Mesodermal cell (in vitro differentiated cells): Measurements from ENCODE around the gene HDAC5.
"Not testable (repeated sequence)": the region's sequence is repeated elsewhere in the genome, so short reads cannot be mapped to it uniquely, and the experiment has no call there.

Experiments used
- H3K27ac ChIP-seq: 2 replicates; pipeline ENCODE4 v1.7.0; 2013; ENCODE audit warnings: mild to moderate bottlenecking, low read depth, low read length, moderate library complexity; ENCODE audit not compliant: severe bottlenecking
- H3K36me3 ChIP-seq: 2 replicates; pipeline ENCODE4 v1.7.1; 2013; ENCODE audit warnings: mild to moderate bottlenecking, low read length, moderate library complexity; ENCODE audit not compliant: control insufficient read depth, insufficient read depth
- H3K4me1 ChIP-seq: one replicate; pipeline ENCODE4 v1.7.1; 2013; ENCODE audit warnings: mild to moderate bottlenecking, low read length; ENCODE audit not compliant: insufficient read depth, control insufficient read depth, poor library complexity, severe bottlenecking
- H3K4me3 ChIP-seq: 2 replicates; pipeline ENCODE4 v1.7.0; 2013; ENCODE audit warnings: low read length, control low read depth, mild to moderate bottlenecking; ENCODE audit not compliant: insufficient read depth, poor library complexity, severe bottlenecking; ENCODE audit errors: extremely low read depth
- H3K9me3 ChIP-seq: 2 replicates; pipeline ENCODE4 v1.7.1; 2013; ENCODE audit warnings: mild to moderate bottlenecking, low read length, moderate library complexity; ENCODE audit not compliant: control insufficient read depth
- WGBS, 2 experiments: methylation state at CpG; one replicate each; pipeline ENCODE4 v1.1.5; 2013; ENCODE audit warnings: missing lambda C conversion rate in 2 of 2; ENCODE audit not compliant: insufficient coverage in 2 of 2; 5-methylcytosine and 5-hydroxymethylcytosine counted together

Gene HDAC5

DNA sequence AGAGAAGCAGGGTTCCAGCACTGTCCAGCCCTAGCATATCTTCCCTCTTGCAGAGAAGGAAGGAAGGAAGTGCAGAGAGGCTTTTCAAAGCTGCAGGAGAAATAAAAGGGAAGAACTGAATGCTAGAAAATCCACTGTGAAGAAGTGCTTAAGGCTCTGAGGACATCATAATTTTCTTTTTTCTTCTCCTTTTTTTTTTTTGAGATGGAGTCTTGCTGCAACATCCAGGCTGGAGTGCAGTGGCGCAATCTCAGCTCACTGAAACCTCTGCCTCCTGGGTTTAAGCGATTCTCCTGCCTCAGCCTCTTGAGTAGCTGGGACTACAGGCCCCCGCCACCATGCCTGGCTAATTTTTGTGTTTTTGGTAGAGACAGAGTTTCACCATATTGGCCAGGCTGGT is 25.6 kb upstream of the HDAC5 start:
- Histone ChIP-seq H3K36me3 (peaks cover 79% of the 10 kb centered on the region), H3K4me1 (peaks cover 13% of the 10 kb centered on the region)
- WGBS, 2 experiments = 100% methylated on average over 2 of the region's 3 CpGs; no CpG with 5 or more reads in 1 of the 2 experiments
- not testable (repeated sequence) for H3K9me3 ChIP-seq, H3K4me3 ChIP-seq, H3K27ac ChIP-seq

DNA sequence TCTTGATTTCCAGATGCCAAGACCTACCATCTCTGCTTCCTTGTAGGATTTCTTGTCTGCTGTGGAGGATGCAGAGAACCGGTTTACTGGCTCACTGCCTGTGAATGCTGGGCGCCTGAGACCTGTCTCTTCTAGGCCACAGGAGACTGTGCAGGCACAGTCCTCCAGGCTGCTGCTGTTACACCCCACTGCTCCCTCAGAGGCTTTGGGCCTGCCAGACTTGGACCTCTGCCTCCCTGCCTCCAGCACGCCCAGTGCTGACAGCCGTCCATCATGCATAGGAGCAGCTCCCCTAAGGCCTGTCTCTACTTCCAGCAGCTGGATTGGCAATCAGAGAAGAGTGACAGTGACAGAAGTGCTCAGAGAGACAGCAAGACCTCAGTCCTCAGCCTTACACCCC is 24.4 kb upstream of the HDAC5 start:
- WGBS, 2 experiments = 95 to 100% methylated on average over 3 of the region's 4 CpGs
- Histone ChIP-seq H3K27ac (no peak overlapping the region), H3K4me3 (no peak overlapping the region), H3K36me3 (peaks cover 71% of the 10 kb centered on the region), H3K9me3 (no peaks in the 10 kb centered on the region), H3K4me1 (peaks cover 13% of the 10 kb centered on the region)

DNA sequence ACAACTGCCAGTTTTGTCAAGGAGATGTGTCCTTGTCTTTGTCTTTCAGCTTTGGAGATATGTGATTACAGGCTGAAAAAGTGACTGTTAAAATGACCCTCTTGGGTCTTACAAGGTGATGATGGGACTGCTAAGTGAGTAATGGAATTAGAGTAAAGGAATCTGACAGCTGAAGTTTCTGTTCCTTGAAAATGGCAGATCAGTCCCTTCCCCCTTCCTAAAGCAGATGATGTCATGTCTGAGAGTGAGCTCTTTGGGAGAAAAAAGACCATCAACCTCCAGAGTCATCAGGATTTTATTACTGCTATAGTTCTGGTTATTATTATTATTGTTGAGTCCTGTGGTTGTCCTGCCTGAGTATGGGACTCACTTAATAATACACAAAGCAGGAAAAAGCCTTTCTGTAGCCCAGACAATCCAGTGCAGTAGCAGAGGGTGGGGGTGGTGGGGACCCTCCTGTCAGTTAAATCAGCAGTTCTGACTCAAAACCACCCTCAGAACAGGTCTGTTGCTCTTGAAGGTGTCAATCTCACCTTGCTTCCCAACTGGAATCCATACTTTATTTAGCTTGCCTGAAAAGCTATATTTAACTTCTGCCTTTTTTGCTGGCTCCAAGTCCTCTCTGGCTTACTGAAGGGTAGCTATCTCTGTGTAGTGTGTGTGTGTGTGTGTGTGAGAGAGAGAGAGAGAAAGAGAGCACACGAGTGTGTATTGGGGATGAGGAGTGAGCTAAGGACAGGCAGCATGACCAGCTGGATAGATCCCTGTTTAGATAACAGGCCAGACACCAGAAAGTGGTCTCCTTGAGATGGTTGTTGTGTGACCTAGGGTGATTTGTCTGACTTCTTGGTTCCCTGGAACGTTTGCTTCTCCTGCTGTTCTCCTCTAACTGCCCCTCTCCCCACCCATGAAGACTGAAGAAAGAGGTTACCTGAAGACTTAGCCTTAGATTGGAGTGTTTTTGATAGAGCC is 23.2 kb upstream of the HDAC5 start:
- WGBS, 2 experiments = 56 to 83% methylated on average over 1 of the region's 2 CpGs
- Histone ChIP-seq H3K27ac (no peak overlapping the region), H3K4me1 (peaks cover 13% of the 10 kb centered on the region), H3K9me3 (no peaks in the 10 kb centered on the region), H3K4me3 (no peak overlapping the region), H3K36me3 (peaks cover 65% of the 10 kb centered on the region)

DNA sequence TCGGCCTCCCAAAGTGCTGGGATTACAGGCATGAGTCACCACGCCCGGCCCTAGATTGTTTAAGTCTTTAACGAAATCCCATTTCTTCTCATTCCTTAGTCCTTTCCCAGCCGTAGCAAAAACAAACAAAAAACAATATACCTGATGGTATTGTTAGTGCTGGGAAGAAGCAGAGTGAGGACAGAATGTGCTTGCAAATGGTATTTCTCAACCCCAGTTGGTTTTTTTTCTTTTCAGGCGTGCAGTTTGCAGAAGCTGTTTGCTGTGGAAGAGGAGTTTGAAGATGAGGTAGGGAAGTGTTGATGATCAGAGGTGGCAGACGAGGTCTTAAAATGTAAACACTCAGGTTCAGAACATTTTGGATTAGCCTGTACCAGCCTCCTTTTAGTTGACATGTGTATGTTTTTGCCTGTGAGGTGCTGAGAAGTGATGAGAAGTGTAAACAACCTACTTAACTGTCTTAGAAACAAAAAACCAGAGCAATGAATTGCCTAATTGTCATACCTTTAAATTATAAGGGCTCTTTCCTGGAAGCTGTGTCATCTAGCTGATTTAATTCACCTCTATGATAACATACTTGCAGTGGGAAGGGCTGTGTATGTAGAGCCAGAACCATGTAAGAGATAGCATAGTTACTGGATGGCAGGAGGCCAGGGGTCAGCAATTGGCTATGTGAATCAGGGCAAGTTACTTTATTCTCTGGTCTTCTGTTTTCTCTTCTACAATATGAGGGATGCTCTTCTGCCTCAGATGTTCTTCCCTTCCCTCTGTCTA is 21.7 kb upstream of the HDAC5 start:
- no peak overlapping the region for H3K27ac ChIP-seq
- peaks cover 54% of the 10 kb centered on the region for H3K36me3 ChIP-seq
- no peak overlapping the region for H3K4me3 ChIP-seq
- no peaks in the 10 kb centered on the region for H3K9me3 ChIP-seq
- peaks cover 13% of the 10 kb centered on the region for H3K4me1 ChIP-seq
- WGBS, 2 experiments = 94 to 96% methylated on average over 2 to 4 of the region's 7 CpGs

GRCh38 chr17:44143921-44144320 is 20.5 kb upstream of the HDAC5 start:
- Histone ChIP-seq H3K4me1 (peaks cover 13% of the 10 kb centered on the region), H3K36me3 (peaks cover 41% of the 10 kb centered on the region)
- not testable (repeated sequence) for H3K4me3 ChIP-seq, H3K9me3 ChIP-seq, H3K27ac ChIP-seq
- 95 to 98% methylated on average over 7 to 8 of the region's 8 CpGs for WGBS, 2 experiments

- Histone ChIP-seq H3K4me3 (no peak overlapping the region), H3K9me3 (no peaks in the 10 kb centered on the region), H3K4me1 (peaks cover 6% of the 10 kb centered on the region), H3K27ac (peak overlapping the region; percentile 86), H3K36me3 (no peaks in the 10 kb centered on the region)
- 3 to 41% methylated on average over 2 to 11 of the region's 20 CpGs for WGBS, 2 experiments
These were observed 14.7 kb upstream of the HDAC5 start for GRCh38 chr17:44137891-44138709.

DNA sequence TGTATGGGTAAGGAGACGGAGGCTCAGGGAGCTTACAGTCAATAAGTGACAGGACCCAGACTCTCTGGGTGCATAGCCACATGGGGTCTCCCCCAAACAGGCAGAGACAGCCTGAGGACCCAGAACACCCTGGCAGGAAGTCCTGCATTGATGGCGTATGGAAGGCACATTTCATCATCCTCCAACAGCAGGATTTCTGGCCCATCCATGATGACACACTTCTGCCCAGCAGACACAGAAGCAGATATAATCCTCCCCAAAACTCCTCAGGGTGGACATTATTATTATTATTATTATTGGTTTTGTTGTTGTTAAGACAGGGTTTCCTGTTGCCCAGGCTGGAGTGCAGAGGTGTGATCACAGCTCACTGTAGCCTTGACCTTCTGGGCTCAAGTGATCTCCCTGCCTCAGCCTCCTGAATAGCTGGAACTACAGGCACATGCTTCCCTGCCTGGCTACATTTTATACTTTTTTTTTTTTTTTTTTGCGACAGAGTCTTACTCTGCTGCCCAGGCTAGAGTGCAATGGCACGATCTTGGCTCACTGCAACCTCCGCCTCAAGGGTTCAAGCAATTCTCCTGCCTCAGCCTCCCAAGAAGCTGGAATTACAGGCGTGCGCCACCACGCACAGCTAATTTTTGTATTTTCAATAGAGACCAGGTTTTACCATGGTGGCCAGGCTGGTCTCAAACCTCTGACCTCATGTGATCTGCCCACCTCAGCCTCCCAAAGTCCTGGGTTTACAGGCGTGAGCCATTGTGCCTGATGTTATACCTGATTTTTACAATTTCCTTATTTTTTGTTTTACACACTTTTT is 11.5 kb upstream of the HDAC5 start:
- 85 to 86% methylated on average over 4 to 7 of the region's 9 CpGs for WGBS, 2 experiments
- H3K27ac ChIP-seq = no peak overlapping the region

DNA sequence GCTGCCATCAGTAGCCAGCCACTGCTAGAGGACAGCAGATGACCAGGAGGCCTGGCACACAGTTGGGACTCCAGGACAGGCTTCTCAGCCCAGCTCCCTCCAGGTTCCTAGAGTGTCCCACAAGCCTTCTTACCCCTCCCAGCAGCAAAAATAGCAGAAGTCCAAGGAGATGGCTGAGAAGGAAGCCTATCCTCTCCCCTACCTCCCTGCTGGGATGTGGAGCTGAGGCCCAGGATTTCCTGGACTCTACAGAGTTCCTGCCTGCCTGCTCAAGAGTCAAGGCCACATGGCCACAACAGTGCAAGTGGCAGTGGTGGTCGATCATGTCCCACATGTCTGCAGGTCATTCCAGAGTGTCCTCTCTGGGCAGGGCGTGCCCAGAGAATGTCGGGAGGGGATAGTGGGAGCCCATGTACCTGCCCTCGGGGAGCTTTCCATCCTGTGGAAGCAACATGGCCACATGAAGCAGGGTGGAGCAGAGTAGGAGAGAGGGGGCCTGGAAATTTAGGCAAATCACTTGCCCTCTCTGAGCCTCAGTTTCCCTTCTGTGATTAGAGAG is 10.6 kb upstream of the HDAC5 start:
- Histone ChIP-seq H3K27ac (no peak overlapping the region), H3K4me1 (peaks cover 14% of the 10 kb centered on the region), H3K4me3 (no peak overlapping the region), H3K36me3 (no peaks in the 10 kb centered on the region), H3K9me3 (no peaks in the 10 kb centered on the region)
- 93 to 96% methylated on average over 4 of the region's 4 CpGs for WGBS, 2 experiments

More for the DNA sequence above, 11.5 kb upstream of the HDAC5 start:
- H3K36me3 ChIP-seq = no peaks in the 10 kb centered on the region
- H3K4me1 ChIP-seq = peaks cover 14% of the 10 kb centered on the region
- no peak overlapping the region for H3K4me3 ChIP-seq
- no peaks in the 10 kb centered on the region for H3K9me3 ChIP-seq

- Histone ChIP-seq H3K9me3 (no peaks in the 10 kb centered on the region), H3K36me3 (no peaks in the 10 kb centered on the region), H3K4me3 (no peak overlapping the region), H3K27ac (no peak overlapping the region), H3K4me1 (peaks cover 8% of the 10 kb centered on the region)
These were observed 8.9 kb upstream of the HDAC5 start for GRCh38 chr17:44132275-44132821.
